ENCODE results near the gene VLDLR. TPM values are rescaled to one million over a fixed set of nuclear protein-coding genes. Genes with fewer than 3 reads are reported as not detected.

The VLDLR gene
- total and polyA plus RNA-seq, 2 of the 13 experiments (the other 11 are each of a cell fraction or from before 2014, with no cell fraction given) = 3.4 to 10.5 TPM

- intact Hi-C loops (cut with micrococcal nuclease; ENCODE audit: unreplicated experiment) (no loop called here), in situ Hi-C loops (cut with HindIII; ENCODE audit: extremely low pct_ligation_motif_present, low pct_unique_long_range_greater_than_20kb) (no loop called here)
- no peak overlapping the region for H2AFZ ChIP-seq (ENCODE audit: low read length)
- H3K27me3 ChIP-seq (ENCODE audit: control insufficient read depth in 1 of 2, insufficient read depth in 2 of 2, low read length in 2 of 2) = no peaks in the 10 kb centered on the region
- no peak for ATAC-seq
- H3K27ac ChIP-seq (ENCODE audit: extremely low read length, insufficient read depth, low read length) = no peak overlapping the region
- H3K9me3 ChIP-seq (ENCODE audit: low read length) = no peaks in the 10 kb centered on the region
- ChIA-PET POLR2A (no interaction called here), CTCF (ENCODE audit: low intra/inter-chr PET ratio, low total read pairs) (no interaction called here)
- no peak overlapping the region for H3K9ac ChIP-seq (ENCODE audit: insufficient read depth, low read depth, low read length)
- no peak overlapping the region for H3K4me3 ChIP-seq (replicated peaks in 1 of 3; ENCODE audit: insufficient read depth in 1 of 3, low read depth in 2 of 3, low read length in 3 of 3)
- no peak overlapping the region for H3K4me2 ChIP-seq (ENCODE audit: low read depth, low read length)
- no peaks in the 10 kb centered on the region for H4K20me1 ChIP-seq (ENCODE audit: insufficient read depth, low read length)
- no peaks in the 10 kb centered on the region for H3K4me1 ChIP-seq (ENCODE audit: insufficient read depth, low read length)
- WGBS (ENCODE audit: low lambda C conversion rate) = 83% methylated on average over 3 of the region's 3 CpGs
- H3K36me3 ChIP-seq (replicated peaks in 1 of 2; ENCODE audit: control insufficient read depth in 1 of 2, insufficient read depth in 2 of 2, low read length in 2 of 2) = no peaks in the 10 kb centered on the region
- no peak for FAIRE-seq
- no peak for DNase-seq (ENCODE audit: low spot score)
- no peaks in the 10 kb centered on the region for H3K79me2 ChIP-seq (ENCODE audit: insufficient read depth, low read length)
- no TSS peak for BruUV-seq (replicated peaks)
- TF ChIP-seq ZBTB34 (CRISPR knock-in tag; IDR thresholded peaks at IDR 0.05) = no peak
- TF ChIP-seq ZNF879 (CRISPR knock-in tag; IDR thresholded peaks at IDR 0.05) = no peak
- TF ChIP-seq MED13 (CRISPR knock-in tag; IDR thresholded peaks at IDR 0.05) = no peak
- TF ChIP-seq ZBTB46 (CRISPR knock-in tag; IDR thresholded peaks at IDR 0.05; ENCODE audit: borderline replicate concordance) = no peak
- TF ChIP-seq RXRB (CRISPR knock-in tag; IDR thresholded peaks at IDR 0.05; ENCODE audit: borderline replicate concordance) = no peak
- no peak for TF ChIP-seq ZNF414 (CRISPR knock-in tag; IDR thresholded peaks at IDR 0.05)
- TF ChIP-seq RBM22 (optimal IDR thresholded peaks at IDR 0.05; ENCODE audit: low read length) = no peak
- no peak for TF ChIP-seq MAF1 (CRISPR knock-in tag; IDR thresholded peaks at IDR 0.05; ENCODE audit: borderline replicate concordance)
- TF ChIP-seq NFE2 (CRISPR knock-in tag; IDR thresholded peaks at IDR 0.05) = no peak
- TF ChIP-seq TCF12 (IDR thresholded peaks at IDR 0.05) = no peak
- no peak for TF ChIP-seq TCF12 (CRISPR knock-in tag; IDR thresholded peaks at IDR 0.05)
- TF ChIP-seq ZNF570 (CRISPR knock-in tag; IDR thresholded peaks at IDR 0.05; ENCODE audit: borderline replicate concordance) = no peak
These were observed 75.9 kb downstream of the VLDLR start for GRCh38 chr9:2697492-2697891.
